GM12892 (cell line): ENCODE results near the gene SLFN12.
"Not testable (repeated sequence)": the region's sequence is repeated elsewhere in the genome, so short reads cannot be mapped to it uniquely, and the experiment has no call there.

Source experiments
- DNase-seq: peaks from one replicate; pipeline ENCODE4 v3.0.0; 2011; ENCODE audit not compliant: insufficient read length
- FAIRE-seq: peaks from 2 replicates; lab custom pipeline; 2011; peaks lifted over from hg19 to GRCh38; lab: Jason Lieb, UNC
- POLR2A ChIP-seq: IDR thresholded peaks from 2 replicates; pipeline ENCODE4 v1.6.1; 2011; ENCODE audit warnings: low read depth, low read length, control low read depth
- POLR2AphosphoS5 ChIP-seq: IDR thresholded peaks from 2 replicates; pipeline ENCODE4 v1.6.1; 2011; ENCODE audit warnings: low read depth, low read length, control low read depth
- TAF1 ChIP-seq: IDR thresholded peaks from 2 replicates; pipeline ENCODE4 v1.6.1; 2011; ENCODE audit warnings: low read depth, mild to moderate bottlenecking, control low read depth, low read length, borderline replicate concordance

Gene SLFN12

DNA sequence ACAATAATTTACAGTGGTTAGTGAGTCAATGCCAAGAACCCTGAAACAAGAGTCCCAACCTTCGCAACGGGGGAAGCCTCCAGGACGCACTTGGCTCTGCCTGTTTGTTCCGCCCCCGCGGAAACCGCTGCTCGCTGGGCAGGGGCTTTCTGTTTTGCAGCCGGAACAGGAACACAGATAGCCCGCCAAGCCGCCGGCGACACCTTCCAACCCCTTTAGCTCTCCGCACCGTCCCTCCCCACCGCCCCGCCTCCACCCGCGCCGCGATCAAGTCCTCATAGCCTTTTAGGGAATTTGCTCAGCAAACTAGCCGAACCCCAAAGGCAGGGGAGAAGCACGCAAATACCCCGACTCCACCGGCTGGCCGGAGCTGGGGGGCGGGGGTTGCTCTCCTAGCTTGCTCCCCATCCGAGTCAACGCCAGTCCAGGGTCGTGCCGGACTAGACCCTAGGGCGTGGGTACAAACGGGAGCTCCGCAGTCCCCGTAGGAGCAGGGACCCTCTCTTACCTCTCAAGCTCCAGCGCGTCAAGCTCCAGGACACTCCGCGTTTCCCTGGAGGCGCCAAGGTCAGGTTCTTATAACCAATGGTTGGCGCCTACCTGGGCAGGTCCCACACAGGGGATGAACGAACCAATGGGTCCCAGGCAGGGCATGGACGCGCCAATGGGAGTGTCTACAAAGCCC, 16.1 kb upstream of the SLFN12 start, which contains the start of gene SLFN13:
Gene SLFN13 (minus strand): TSS at position 553 of the 685 bp plus-strand sequence. CDS start 3,086 bp downstream, outside the sequence.
- DNase-seq: peak; percentile 74
- TF ChIP-seq POLR2A: peak; percentile 92
- TF ChIP-seq TAF1: no peak
- peak; percentile 94 for TF ChIP-seq POLR2AphosphoS5
- FAIRE-seq: peak; percentile 98

DNA sequence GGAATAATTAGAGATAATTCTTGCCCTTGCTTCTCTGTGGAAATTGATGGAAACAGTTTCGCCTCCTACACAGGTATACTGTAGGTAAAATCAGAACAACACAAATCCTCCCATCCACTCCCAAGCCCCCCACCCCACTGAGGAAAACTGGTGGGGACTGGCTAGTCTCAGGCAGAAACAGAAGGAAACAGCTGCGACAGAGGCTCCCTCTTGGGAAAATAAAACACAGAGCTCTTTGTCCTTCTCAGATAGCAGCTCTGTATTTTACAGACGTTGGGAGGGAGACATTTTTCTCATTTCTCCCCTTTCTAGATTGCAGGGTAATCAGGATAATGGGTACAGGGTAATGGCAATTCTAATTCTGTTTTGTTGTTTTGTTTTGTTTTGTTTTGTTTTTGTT, 15.2 kb upstream of the SLFN12 start:
- no peak for TF ChIP-seq POLR2AphosphoS5
- TF ChIP-seq POLR2A: no peak
- TF ChIP-seq TAF1: no peak
- FAIRE-seq (no peak), DNase-seq (no peak)

DNA sequence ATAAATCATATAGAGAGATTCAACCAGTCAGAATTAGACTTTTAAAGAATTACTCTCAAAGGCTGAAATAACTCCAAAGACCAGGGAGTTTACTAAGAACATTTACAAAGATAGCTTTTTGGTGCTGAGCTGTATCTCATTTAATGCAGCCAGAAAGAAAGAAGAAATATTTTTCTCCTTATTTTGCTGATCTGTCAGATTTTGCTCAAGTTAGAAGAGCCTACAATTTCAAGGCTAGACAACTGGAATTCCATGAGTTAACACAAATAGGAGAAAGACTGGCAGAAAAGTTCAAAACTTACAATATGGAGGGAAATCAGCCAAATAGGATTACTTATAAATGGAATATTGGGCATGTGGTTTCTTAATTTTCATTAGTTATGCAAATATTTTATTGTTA, 6.1 kb upstream of the SLFN12 start:
- DNase-seq (no peak), FAIRE-seq (no peak)
- TF ChIP-seq TAF1 (no peak), POLR2A (no peak), POLR2AphosphoS5 (no peak)

DNA sequence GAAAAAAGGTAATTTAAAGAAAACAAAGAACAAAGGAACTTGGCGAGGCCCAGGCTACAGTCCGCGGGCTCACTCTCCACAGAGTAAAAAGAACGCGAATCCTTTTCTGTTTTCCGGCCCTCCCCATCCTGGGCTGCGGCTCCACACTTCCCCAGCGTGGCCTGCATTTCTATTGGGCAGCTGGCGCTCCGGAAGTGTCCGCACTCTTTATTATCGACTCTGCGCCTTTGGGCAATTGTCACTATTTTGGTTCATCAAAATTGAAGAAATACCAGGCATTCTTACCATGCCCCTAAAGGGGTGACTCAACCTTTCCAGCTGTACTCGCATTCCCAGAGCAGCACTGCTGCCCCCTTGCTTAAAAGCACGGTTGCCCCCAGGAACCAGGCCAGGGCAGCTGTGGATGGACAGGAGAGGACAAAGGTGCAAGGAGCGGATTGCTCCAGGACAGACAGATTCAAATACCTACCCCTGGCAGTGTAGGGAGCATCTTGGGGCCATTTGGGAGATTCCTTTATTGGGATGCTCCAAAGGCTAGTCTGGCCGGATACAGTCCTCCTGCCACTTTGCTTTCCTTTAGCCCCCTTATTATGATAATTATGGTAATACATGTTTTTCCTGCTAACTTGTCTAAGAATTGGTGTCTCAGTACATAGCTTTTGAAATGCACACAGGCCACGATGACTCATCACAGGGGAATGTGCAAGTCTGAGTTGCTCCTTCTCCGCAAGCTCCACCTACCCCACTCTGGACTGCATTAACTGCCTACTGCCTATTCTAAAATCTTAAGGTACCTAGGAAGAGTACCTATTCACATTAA, 985 bp upstream of the SLFN12 start:
- FAIRE-seq (peak; percentile 82), DNase-seq (peak; percentile 32)
- no peak for TF ChIP-seq POLR2A
- TF ChIP-seq POLR2AphosphoS5: no peak
- no peak for TF ChIP-seq TAF1

DNA sequence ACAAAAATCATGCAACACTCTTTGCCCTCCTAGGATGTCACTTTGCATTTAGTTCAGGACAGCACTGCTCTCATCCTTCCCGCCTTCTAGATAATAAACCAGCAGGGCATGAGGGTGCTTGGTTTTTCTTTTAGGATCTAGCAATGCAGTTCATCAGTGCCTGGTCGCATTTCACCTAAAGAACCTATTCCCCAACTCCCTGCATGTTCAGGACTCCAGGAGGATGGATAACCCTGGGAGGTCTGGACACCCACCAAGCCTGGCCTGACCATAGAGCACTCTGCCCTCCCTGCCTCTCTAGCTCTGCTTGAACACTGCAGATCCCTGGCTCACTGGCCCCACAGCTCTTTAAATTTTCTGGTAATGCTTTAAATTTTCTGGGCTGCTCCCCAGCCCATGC, 2.6 kb downstream of the SLFN12 start:
- TF ChIP-seq POLR2A: no peak
- TF ChIP-seq TAF1: no peak
- no peak for TF ChIP-seq POLR2AphosphoS5
- DNase-seq: no peak
- FAIRE-seq: no peak

DNA sequence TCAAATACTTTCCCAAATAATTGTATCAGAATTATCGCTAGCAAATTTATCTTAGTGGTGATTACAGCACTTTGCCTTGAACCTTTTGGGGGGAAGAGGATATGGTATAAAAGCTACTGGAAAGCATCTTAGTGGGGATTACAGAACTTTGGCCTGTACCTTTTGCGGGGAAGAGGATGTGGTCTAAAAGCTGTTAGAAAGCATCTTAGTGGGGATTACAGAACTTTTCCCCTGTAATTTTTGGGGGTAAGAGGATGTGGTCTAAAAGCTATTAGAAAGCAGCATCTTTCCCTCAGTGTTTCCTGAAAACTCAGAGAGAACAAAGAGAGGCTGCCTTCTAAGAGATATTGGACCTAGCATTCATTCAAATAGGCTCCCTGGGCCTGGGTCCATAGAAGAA, 4.1 kb downstream of the SLFN12 start:
- TF ChIP-seq POLR2A (no peak), TAF1 (no peak), POLR2AphosphoS5 (no peak)
- FAIRE-seq: peak; percentile 30
- DNase-seq: no peak

DNA sequence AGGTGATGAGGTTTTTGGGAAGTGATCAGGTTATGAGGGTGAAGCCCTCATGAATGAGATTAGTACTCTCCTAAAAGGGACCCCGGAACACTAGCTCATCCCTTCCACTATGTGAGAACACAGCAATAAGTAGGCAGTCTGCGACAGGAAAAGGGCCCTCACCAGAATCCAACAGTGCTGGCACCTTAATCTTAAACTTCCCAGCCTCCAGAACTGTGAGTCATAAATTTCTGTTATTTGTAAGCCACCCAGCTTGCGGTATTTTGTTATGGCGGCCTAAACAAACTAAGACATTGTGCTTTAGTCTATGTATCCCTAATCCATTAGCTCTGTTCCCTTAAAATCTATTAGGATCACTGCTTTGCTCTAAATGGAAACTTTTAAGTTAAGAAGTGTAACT, 8.5 kb downstream of the SLFN12 start:
- FAIRE-seq: no peak
- TF ChIP-seq TAF1 (no peak), POLR2AphosphoS5 (no peak), POLR2A (no peak)
- DNase-seq: no peak

DNA sequence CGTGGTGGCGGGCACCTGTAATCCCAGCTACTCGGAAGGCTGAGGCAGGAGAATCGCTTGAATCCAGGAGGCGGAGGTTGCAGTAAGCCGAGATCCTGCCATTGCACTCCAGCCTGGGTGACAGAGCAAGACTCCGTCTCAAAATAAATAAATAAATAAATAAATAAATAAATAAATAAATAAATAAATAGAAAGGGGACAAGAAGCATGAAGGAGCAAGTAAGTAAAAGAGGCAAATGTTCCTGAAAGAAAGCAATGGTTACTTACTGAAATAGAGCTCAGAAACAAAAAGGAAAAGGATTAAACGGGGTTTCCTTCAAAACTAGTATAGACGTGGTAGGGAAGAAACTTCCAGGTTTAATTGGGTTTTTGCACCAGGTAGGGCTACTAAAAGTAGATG, 11.2 kb downstream of the SLFN12 start:
- DNase-seq, FAIRE-seq: not testable (repeated sequence)

DNA sequence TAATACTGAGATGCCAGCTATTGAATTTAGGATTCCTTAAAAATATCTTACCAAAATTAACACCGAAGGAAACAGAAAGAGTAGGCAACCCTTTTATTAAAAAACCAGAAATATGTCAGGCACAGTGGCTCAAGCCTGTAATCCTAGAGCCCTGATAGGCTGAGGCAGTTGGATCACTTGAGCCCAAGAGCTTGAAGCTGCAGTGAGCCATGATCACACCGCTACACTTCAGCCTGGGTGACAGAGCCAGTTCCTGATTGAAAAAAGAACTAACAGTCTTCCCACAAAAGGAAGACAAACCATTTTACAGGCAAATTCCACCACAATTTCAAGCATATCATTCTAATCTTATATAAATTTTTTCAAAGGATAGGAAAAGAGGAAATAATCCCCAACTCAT, 15.6 kb downstream of the SLFN12 start:
- no peak for TF ChIP-seq TAF1
- TF ChIP-seq POLR2A: no peak
- no peak for TF ChIP-seq POLR2AphosphoS5
- no peak for FAIRE-seq
- no peak for DNase-seq

DNA sequence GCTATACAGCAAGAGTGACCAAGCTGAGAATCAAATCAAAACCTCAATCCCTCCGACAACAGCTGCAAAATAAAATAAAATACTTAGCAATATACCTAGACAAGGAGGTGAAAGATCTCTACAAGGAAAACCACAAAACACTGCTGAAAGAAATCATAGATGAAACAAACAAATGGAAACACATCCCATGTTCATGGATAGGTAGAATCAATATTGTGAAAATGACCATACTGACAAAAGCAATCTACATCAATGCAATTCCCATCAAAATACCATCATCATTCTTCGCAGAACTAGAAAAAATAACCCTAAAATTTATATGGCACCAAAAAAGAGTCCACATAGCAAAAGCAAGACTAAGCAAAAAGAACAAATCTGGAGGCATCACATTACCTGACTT, 17.6 kb downstream of the SLFN12 start:
- not testable (repeated sequence) for DNase-seq, FAIRE-seq

DNA sequence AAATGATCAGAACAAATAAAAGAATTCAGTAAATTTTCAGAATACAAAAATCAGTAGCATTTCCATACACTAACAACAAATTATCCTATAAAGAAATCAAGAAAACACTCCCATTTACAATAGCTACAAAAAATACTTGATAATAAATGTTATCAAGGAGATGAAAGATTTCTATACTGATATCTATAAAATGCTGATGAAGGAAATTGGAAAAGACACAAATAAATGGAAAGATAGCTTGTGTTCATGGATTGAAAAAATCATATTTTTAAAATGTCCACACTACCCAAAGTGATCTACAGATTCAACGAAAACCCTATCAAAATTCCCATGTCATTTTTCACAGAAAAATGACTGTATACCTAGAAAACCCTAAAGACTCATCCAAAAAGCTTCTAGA, 18.1 kb downstream of the SLFN12 start:
- no peak for TF ChIP-seq POLR2A
- DNase-seq (no peak), FAIRE-seq (no peak)

DNA sequence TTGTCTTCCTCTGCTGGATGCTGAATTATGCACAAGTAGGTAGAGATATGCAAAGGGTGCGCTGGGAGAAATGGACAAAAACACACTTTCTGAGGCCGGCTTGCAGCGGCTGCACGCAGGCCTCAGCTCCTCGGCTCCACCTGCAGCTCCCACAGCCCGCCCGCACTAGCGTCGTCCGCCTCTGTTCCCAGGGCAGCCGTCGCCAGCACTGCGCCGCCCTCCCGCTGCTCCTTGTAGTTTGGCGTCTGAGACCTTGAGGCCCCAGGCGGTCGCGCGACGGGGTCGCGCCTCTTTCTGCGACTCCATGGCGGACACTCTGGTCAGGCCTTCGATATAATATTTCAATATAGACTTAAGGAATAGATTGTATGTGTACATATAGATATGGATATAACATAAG, 24.8 kb downstream of the SLFN12 start:
- DNase-seq (no peak), FAIRE-seq (no peak)
- TF ChIP-seq TAF1: no peak
- TF ChIP-seq POLR2AphosphoS5: no peak
- no peak for TF ChIP-seq POLR2A

DNA sequence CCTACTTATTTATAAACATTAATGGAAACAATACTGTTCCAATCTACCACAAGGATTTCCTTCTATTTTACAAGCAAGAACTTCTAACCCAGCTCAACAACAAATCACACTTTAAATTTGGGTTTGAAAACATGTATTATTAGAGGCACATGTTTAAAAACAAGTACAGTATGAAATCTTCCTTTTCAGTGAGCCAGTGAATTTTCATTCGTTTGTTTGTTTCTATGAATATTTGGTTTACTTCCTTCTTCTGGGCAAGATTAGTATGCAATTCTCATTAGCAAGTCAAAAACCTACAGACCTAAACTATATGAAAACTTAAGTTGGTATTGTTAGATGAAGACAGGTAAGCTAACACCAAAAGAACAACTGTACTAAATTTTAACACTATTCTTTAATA, 25.7 kb downstream of the SLFN12 start:
- TF ChIP-seq POLR2AphosphoS5: no peak
- no peak for TF ChIP-seq TAF1
- no peak for TF ChIP-seq POLR2A
- no peak for DNase-seq
- FAIRE-seq: no peak
